ENCODE results near the gene TMEM125.

GRCh38 chr1:43246466-43247213 is 23.1 kb upstream of the TMEM125 start:
- TF ChIP-seq POLR2A (IDR thresholded peaks at IDR 0.05) (no peak), CTCF (IDR thresholded peaks at IDR 0.05) (no peak), EP300 (IDR thresholded peaks at IDR 0.05) (no peak)

Measured in tibial nerve (tissue), 4 donors.